ENCODE data around the gene CCDC33.

The CCDC33 gene

DNA sequence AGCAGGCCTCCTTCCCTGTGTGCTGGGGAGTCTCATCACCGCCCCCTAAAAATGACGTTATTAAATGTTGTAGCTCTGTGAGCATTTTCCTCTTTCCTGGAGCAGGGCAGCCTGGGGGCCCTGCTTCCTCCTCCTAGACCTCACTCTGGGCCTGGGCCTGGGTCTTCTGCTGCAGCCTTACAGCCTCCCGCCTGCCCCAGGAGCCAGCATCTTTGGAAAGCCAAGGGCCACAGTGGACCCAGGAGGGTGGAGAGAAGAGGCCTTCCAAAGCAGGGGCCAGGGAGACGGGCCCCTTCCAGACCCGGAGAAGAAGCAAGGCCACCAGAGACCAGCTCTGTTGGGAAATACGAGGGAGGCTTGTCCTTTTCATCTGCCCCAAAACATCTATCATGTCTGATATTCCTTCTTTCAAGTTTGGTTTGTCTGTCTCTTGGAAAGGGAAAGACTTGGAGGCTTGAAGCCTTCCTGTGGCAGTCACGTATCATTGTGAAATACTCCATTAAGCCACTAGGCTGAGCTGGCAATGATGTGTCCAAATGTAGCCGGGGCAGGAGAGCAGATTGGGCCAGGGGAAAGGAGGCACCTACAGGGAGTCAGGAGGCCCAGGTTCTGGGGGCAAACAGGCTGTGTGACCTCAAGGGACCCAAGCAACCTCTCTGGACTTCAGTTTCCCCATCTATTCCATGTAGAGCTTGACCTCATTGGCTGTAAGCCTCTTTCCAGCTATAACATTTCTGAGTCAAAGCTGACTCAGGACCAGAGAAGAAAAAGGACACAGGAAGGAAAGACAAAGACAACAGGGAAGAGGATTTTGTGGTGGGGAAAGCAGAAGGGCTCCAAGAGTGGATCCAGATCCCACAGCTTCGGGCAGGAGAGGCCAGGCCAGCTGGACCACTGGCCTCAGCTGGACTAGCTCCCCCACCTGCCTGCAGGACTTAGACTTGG is 100.2 kb downstream of the CCDC33 start:
- no peak overlapping the region for H2BK120ac ChIP-seq (ENCODE audit: insufficient read depth, low read length, poor library complexity)
- no peak overlapping the region for H2BK5ac ChIP-seq (ENCODE audit: low read depth, low read length, poor library complexity)
- H2AFZ ChIP-seq (ENCODE audit: insufficient read depth, low read length, poor library complexity): no peak overlapping the region
- peaks cover 9% of the 10 kb centered on the region for H3K9me3 ChIP-seq (ENCODE audit: insufficient read depth, low read depth, low read length)
- H3K4ac ChIP-seq (ENCODE audit: low read depth, low read length): no peak overlapping the region
- no peak overlapping the region for H3K18ac ChIP-seq (ENCODE audit: low read length)
- DNase-seq: peak in 1 of 2 donors; percentile 53
- no peaks in the 10 kb centered on the region for H3K27me3 ChIP-seq (ENCODE audit: insufficient read depth, low read length)
- H3K27ac ChIP-seq (ENCODE audit: low read depth, low read length): no peak overlapping the region
- peaks cover 8 to 14% of the 10 kb centered on the region in 2 experiments for H3K4me1 ChIP-seq (ENCODE audit: control insufficient read depth in 1 of 2, insufficient read depth in 2 of 2, low read length in 2 of 2)
- no peak overlapping the region for H3K23ac ChIP-seq (ENCODE audit: low read length)
- no peak overlapping the region for H3K9ac ChIP-seq (ENCODE audit: low read length)
- H2BK12ac ChIP-seq (ENCODE audit: low read length): no peak overlapping the region
- H4K12ac ChIP-seq (ENCODE audit: low read depth, low read length): no peak overlapping the region
- H3K79me1 ChIP-seq (ENCODE audit: low read length): peaks cover 11% of the 10 kb centered on the region
- H3K14ac ChIP-seq (ENCODE audit: low read length): no peak overlapping the region
- WGBS (ENCODE audit: extremely low coverage, insufficient coverage, insufficient read length): no CpG with 5 or more reads among the region's 9 CpGs
- H4K8ac ChIP-seq (ENCODE audit: low read depth, low read length): no peak overlapping the region
- H2AK5ac ChIP-seq (ENCODE audit: low read length): no peak overlapping the region
- H3K36me3 ChIP-seq (ENCODE audit: control insufficient read depth in 1 of 2, insufficient read depth in 2 of 2, low read length in 2 of 2): peaks cover 6 to 9% of the 10 kb centered on the region in 2 experiments
- no peak overlapping the region for H3K4me2 ChIP-seq (ENCODE audit: low read length)
- H4K91ac ChIP-seq (ENCODE audit: low read depth, low read length): no peak overlapping the region
- H3K79me2 ChIP-seq (ENCODE audit: control insufficient read depth, insufficient read depth, low read length, poor library complexity): no peaks in the 10 kb centered on the region
- no peak overlapping the region for H3K4me3 ChIP-seq (ENCODE audit: low read depth, low read length)

DNA sequence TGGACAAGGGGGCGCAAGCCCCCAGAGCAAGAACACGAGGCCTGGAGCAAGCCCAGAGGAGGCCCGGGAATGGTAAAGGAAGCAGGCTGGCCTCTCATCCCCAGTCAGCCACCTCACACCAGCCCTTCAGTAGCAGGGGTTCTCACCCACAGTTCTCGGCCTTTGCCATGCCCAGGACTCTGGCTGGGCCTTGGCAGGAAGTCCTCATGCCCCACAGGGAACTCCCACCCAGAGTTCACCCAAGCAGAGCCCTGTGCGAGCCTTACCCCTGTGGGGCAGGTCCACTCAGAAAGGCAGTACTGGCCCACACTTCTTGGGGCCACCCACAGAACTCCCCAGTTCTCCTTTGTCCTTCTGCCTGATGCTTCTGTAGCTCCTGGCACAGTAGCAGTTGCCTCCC is 101.0 kb downstream of the CCDC33 start:
- H4K12ac ChIP-seq (ENCODE audit: low read depth, low read length): no peak overlapping the region
- peaks cover 11% of the 10 kb centered on the region for H3K79me1 ChIP-seq (ENCODE audit: low read length)
- H2BK120ac ChIP-seq (ENCODE audit: insufficient read depth, low read length, poor library complexity): peak overlapping the region; percentile 9
- peaks cover 8 to 14% of the 10 kb centered on the region in 2 experiments for H3K4me1 ChIP-seq (ENCODE audit: control insufficient read depth in 1 of 2, insufficient read depth in 2 of 2, low read length in 2 of 2)
- H3K9me3 ChIP-seq (ENCODE audit: insufficient read depth, low read depth, low read length): peaks cover 9% of the 10 kb centered on the region
- H4K8ac ChIP-seq (ENCODE audit: low read depth, low read length): no peak overlapping the region
- WGBS (ENCODE audit: extremely low coverage, insufficient coverage, insufficient read length): no CpG with 5 or more reads among the region's 5 CpGs
- no peaks in the 10 kb centered on the region for H3K79me2 ChIP-seq (ENCODE audit: control insufficient read depth, insufficient read depth, low read length, poor library complexity)
- H3K4ac ChIP-seq (ENCODE audit: low read depth, low read length): no peak overlapping the region
- no peak overlapping the region for H2BK5ac ChIP-seq (ENCODE audit: low read depth, low read length, poor library complexity)
- no peak overlapping the region for H3K18ac ChIP-seq (ENCODE audit: low read length)
- H3K27me3 ChIP-seq (ENCODE audit: insufficient read depth, low read length): no peaks in the 10 kb centered on the region
- H4K91ac ChIP-seq (ENCODE audit: low read depth, low read length): peak overlapping the region; percentile 4
- no peak overlapping the region for H2BK12ac ChIP-seq (ENCODE audit: low read length)
- H3K36me3 ChIP-seq (ENCODE audit: control insufficient read depth in 1 of 2, insufficient read depth in 2 of 2, low read length in 2 of 2): peaks cover 6 to 9% of the 10 kb centered on the region in 2 experiments
- no peak overlapping the region for H3K23ac ChIP-seq (ENCODE audit: low read length)
- no peak overlapping the region for H3K4me3 ChIP-seq (ENCODE audit: low read depth, low read length)
- H3K14ac ChIP-seq (ENCODE audit: low read length): no peak overlapping the region
- H2AK5ac ChIP-seq (ENCODE audit: low read length): no peak overlapping the region
- no peak overlapping the region for H2AFZ ChIP-seq (ENCODE audit: insufficient read depth, low read length, poor library complexity)
- no peak for DNase-seq
- no peak overlapping the region for H3K4me2 ChIP-seq (ENCODE audit: low read length)
- H3K27ac ChIP-seq (ENCODE audit: low read depth, low read length): no peak overlapping the region
- no peak overlapping the region for H3K9ac ChIP-seq (ENCODE audit: low read length)

DNA sequence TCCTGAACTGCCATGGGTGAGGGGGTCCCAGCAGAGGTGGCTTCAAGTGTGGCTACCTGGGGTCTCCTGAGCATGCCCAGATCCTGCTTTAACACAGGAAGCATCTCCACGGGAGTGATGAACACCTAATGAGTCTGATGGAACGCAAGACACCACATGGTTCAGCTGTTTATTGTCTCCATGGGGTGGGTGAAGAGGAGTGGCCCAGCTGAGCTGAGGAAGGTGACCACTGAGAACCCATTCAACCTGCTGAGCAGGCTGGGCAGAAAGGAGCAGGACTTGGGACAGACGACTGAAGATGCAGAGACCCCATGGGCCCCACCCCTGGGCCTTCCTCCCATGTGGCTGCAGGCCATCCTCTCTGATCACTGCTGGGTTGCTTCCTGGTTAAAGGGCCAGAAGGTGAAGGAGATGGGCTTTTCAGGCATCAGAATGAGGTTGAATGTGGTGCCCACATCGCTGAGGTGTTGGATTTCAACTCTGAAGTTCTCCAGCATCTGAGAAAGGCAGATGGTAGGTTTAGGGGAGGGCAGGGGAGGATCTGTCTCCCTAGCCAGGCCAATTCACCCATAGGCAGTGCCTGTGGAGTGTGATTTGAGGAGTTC is 101.6 kb downstream of the CCDC33 start:
- Histone ChIP-seq H3K4me1 (ENCODE audit: control insufficient read depth in 1 of 2, insufficient read depth in 2 of 2, low read length in 2 of 2) (peaks cover 8 to 14% of the 10 kb centered on the region in 2 experiments), H2AFZ (ENCODE audit: insufficient read depth, low read length, poor library complexity) (no peak overlapping the region), H3K36me3 (ENCODE audit: control insufficient read depth in 1 of 2, insufficient read depth in 2 of 2, low read length in 2 of 2) (peaks cover 6 to 11% of the 10 kb centered on the region in 2 experiments), H3K79me1 (ENCODE audit: low read length) (peaks cover 11% of the 10 kb centered on the region), H4K91ac (ENCODE audit: low read depth, low read length) (peak overlapping the region; percentile 4), H3K27ac (ENCODE audit: low read depth, low read length) (no peak overlapping the region), H2BK120ac (ENCODE audit: insufficient read depth, low read length, poor library complexity) (no peak overlapping the region), H3K4me3 (ENCODE audit: low read depth, low read length) (no peak overlapping the region), H3K23ac (ENCODE audit: low read length) (no peak overlapping the region), H3K9me3 (ENCODE audit: insufficient read depth, low read depth, low read length) (peaks cover 9% of the 10 kb centered on the region), H4K8ac (ENCODE audit: low read depth, low read length) (no peak overlapping the region), H3K79me2 (ENCODE audit: control insufficient read depth, insufficient read depth, low read length, poor library complexity) (no peaks in the 10 kb centered on the region), H4K12ac (ENCODE audit: low read depth, low read length) (no peak overlapping the region), H3K4me2 (ENCODE audit: low read length) (no peak overlapping the region), H3K27me3 (ENCODE audit: insufficient read depth, low read length) (no peaks in the 10 kb centered on the region), H2BK12ac (ENCODE audit: low read length) (no peak overlapping the region), H3K18ac (ENCODE audit: low read length) (no peak overlapping the region), H3K9ac (ENCODE audit: low read length) (no peak overlapping the region), H3K14ac (ENCODE audit: low read length) (no peak overlapping the region), H2BK5ac (ENCODE audit: low read depth, low read length, poor library complexity) (no peak overlapping the region), H3K4ac (ENCODE audit: low read depth, low read length) (no peak overlapping the region), H2AK5ac (ENCODE audit: low read length) (no peak overlapping the region)
- no CpG with 5 or more reads among the region's 4 CpGs for WGBS (ENCODE audit: extremely low coverage, insufficient coverage, insufficient read length)
- DNase-seq: peak in 1 of 2 donors; percentile 16

DNA sequence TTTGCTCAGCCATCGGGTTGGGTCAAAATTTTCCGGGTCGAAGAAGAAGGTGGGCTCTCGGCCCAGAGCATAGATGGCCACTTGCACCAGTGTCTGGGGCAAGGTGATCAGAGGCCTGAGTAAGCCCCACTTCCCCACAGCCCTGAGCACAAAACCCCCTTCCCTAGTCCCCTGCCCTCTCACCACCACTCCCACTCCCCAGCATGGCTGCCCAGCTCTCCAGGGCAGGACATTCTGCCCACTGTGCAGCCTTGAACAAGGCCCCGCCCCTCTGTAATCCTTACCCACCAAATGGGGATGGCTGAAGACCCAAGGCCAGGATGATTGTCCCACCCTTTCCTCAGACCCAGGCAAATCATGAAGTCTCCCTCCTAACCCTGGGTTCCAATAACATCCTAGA is 102.5 kb downstream of the CCDC33 start:
- no peak overlapping the region for H3K18ac ChIP-seq (ENCODE audit: low read length)
- no peak overlapping the region for H3K9ac ChIP-seq (ENCODE audit: low read length)
- no peak overlapping the region for H3K4ac ChIP-seq (ENCODE audit: low read depth, low read length)
- H2AK5ac ChIP-seq (ENCODE audit: low read length): no peak overlapping the region
- H4K8ac ChIP-seq (ENCODE audit: low read depth, low read length): no peak overlapping the region
- DNase-seq: no peak
- H3K79me2 ChIP-seq (ENCODE audit: control insufficient read depth, insufficient read depth, low read length, poor library complexity): no peaks in the 10 kb centered on the region
- peaks cover 11% of the 10 kb centered on the region for H3K79me1 ChIP-seq (ENCODE audit: low read length)
- H2BK120ac ChIP-seq (ENCODE audit: insufficient read depth, low read length, poor library complexity): no peak overlapping the region
- WGBS (ENCODE audit: extremely low coverage, insufficient coverage, insufficient read length): no CpG with 5 or more reads among the region's 5 CpGs
- H3K36me3 ChIP-seq (ENCODE audit: control insufficient read depth in 1 of 2, insufficient read depth in 2 of 2, low read length in 2 of 2): peaks cover 8 to 13% of the 10 kb centered on the region in 2 experiments
- no peak overlapping the region for H3K4me3 ChIP-seq (ENCODE audit: low read depth, low read length)
- no peaks in the 10 kb centered on the region for H3K27me3 ChIP-seq (ENCODE audit: insufficient read depth, low read length)
- peak overlapping the region; percentile 29 for H4K91ac ChIP-seq (ENCODE audit: low read depth, low read length)
- no peak overlapping the region for H3K4me2 ChIP-seq (ENCODE audit: low read length)
- H2BK5ac ChIP-seq (ENCODE audit: low read depth, low read length, poor library complexity): no peak overlapping the region
- H3K9me3 ChIP-seq (ENCODE audit: insufficient read depth, low read depth, low read length): peaks cover 9% of the 10 kb centered on the region
- H4K12ac ChIP-seq (ENCODE audit: low read depth, low read length): no peak overlapping the region
- no peak overlapping the region for H2BK12ac ChIP-seq (ENCODE audit: low read length)
- peaks cover 8 to 14% of the 10 kb centered on the region in 2 experiments for H3K4me1 ChIP-seq (ENCODE audit: control insufficient read depth in 1 of 2, insufficient read depth in 2 of 2, low read length in 2 of 2)
- no peak overlapping the region for H3K23ac ChIP-seq (ENCODE audit: low read length)
- no peak overlapping the region for H3K14ac ChIP-seq (ENCODE audit: low read length)
- H2AFZ ChIP-seq (ENCODE audit: insufficient read depth, low read length, poor library complexity): no peak overlapping the region
- H3K27ac ChIP-seq (ENCODE audit: low read depth, low read length): no peak overlapping the region
